ENCODE measurements around the gene FBXO21. TPM values are rescaled to one million over a fixed set of nuclear protein-coding genes. Genes with fewer than 3 reads are reported as not detected.
"Not testable (repeated sequence)": the region's sequence is repeated elsewhere in the genome, so short reads cannot be mapped to it uniquely, and the experiment has no call there.

FBXO21 gene
- total RNA-seq, 1 donor from 2014 or later = 41.4 TPM

- ATAC-seq; H3K27ac ChIP-seq; H3K4me3 ChIP-seq; DNase-seq; intact Hi-C loops (cut with DNase I); H3K4me1 ChIP-seq; H3K27me3 ChIP-seq; H3K36me3 ChIP-seq; H3K9me3 ChIP-seq: not testable (repeated sequence)
These were observed 4.8 kb upstream of the FBXO21 start for GRCh38 chr12:117195027-117195426.

- peaks cover 4% of the 10 kb centered on the region for H3K4me1 ChIP-seq
- intact Hi-C loops (cut with DNase I) = no loop called here
- DNase-seq (no peak), ATAC-seq (no peak)
- TF ChIP-seq, protein P1, sequence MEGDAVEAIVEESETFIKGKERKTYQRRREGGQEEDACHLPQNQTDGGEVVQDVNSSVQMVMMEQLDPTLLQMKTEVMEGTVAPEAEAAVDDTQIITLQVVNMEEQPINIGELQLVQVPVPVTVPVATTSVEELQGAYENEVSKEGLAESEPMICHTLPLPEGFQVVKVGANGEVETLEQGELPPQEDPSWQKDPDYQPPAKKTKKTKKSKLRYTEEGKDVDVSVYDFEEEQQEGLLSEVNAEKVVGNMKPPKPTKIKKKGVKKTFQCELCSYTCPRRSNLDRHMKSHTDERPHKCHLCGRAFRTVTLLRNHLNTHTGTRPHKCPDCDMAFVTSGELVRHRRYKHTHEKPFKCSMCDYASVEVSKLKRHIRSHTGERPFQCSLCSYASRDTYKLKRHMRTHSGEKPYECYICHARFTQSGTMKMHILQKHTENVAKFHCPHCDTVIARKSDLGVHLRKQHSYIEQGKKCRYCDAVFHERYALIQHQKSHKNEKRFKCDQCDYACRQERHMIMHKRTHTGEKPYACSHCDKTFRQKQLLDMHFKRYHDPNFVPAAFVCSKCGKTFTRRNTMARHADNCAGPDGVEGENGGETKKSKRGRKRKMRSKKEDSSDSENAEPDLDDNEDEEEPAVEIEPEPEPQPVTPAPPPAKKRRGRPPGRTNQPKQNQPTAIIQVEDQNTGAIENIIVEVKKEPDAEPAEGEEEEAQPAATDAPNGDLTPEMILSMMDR (IDR thresholded peaks at IDR 0.05) = no peak
- H3K9me3 ChIP-seq = no peaks in the 10 kb centered on the region
- no peaks in the 10 kb centered on the region for H3K36me3 ChIP-seq
- H3K4me3 ChIP-seq = no peak overlapping the region
- no peak overlapping the region for H3K27ac ChIP-seq
- no peaks in the 10 kb centered on the region for H3K27me3 ChIP-seq
These were observed 3.6 kb upstream of the FBXO21 start for GRCh38 chr12:117193903-117194302.

GRCh38 chr12:117192581-117192980, 2.3 kb upstream of the FBXO21 start:
- H3K27ac ChIP-seq; H3K36me3 ChIP-seq; intact Hi-C loops (cut with DNase I); H3K4me1 ChIP-seq; ATAC-seq; DNase-seq; H3K9me3 ChIP-seq; H3K27me3 ChIP-seq; H3K4me3 ChIP-seq: not testable (repeated sequence)

DNA sequence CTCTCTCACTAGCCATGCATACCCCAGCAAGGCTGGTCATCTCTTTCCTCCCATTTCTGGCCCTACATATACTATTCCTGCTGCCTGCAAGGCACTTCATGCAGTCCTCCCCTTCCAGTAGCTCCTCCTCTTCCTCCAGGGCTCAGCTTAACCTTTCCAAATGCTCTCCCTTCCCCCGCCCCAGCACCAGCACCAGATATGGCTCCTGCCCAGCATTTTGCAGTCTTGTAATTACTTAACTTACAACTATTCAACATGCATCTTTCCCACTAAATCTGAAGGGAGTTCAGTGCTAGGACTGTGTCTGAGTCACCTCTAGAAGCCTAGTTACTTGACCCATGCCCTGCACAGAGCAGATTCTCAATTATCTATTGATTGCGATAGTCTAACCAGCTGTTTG, 1.8 kb upstream of the FBXO21 start:
- H3K9me3 ChIP-seq = no peaks in the 10 kb centered on the region
- no peak overlapping the region for H3K4me3 ChIP-seq
- TF ChIP-seq, protein P1 (IDR thresholded peaks at IDR 0.05) = no peak
- no peak for ATAC-seq
- no peak overlapping the region for H3K27ac ChIP-seq
- intact Hi-C loops (cut with DNase I) = no loop called here
- no peak for DNase-seq
- peaks cover 7% of the 10 kb centered on the region for H3K4me1 ChIP-seq
- H3K27me3 ChIP-seq = no peaks in the 10 kb centered on the region
- H3K36me3 ChIP-seq = no peaks in the 10 kb centered on the region

GRCh38 chr12:117189725-117190209, 503 bp downstream of the FBXO21 start:
- TF ChIP-seq, protein P1 (IDR thresholded peaks at IDR 0.05) = no peak
- Histone ChIP-seq H3K27me3 (no peaks in the 10 kb centered on the region), H3K36me3 (peaks cover 16% of the 10 kb centered on the region), H3K27ac (peak overlapping the region; percentile 80), H3K9me3 (no peaks in the 10 kb centered on the region), H3K4me3 (peak overlapping the region; percentile 83), H3K4me1 (peaks cover 11% of the 10 kb centered on the region)
- DNase-seq (peak; percentile 69), ATAC-seq (peak; percentile 10)
- intact Hi-C loops (cut with DNase I) = no loop called here

DNA sequence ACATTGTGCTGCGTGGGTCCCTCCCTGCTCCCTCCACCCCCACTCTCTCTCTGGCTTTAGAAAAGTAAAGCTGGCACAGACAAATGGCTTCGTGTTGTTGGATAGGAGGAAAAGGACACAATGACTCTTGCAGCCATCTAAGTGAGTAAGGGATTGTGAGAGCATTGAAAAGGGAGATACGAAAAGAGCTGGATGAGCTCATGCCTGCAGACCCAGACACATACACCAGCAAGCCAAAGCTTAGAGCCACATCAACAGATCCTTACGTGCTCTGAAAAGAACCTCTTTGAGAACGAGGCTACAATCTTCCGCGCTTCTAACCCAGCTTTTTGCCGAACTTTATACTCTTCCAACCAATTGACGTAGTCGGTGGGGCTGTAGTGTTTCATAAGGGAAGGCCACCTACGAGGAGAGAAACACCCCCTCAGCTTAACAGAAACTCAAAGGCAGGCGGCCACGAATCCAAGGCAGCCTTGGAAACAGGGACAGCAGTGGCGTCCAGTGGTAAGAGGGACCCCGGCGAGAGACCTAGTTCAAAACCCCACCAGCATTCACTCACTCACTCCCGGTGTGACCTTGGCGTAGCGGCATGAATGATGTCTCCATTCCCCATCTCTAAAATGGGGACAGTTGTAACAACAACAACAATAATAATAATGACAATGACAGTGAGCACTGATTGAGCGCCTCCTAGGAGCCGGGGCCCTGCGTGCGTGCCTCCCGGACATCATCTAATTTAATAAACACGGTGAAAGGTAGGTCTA, 1.1 kb downstream of the FBXO21 start:
- DNase-seq (no peak), ATAC-seq (no peak)
- peaks cover 11% of the 10 kb centered on the region for H3K4me1 ChIP-seq
- no peaks in the 10 kb centered on the region for H3K27me3 ChIP-seq
- peaks cover 23% of the 10 kb centered on the region for H3K36me3 ChIP-seq
- peak overlapping the region; percentile 83 for H3K4me3 ChIP-seq
- TF ChIP-seq, protein P1 (IDR thresholded peaks at IDR 0.05) = no peak
- intact Hi-C loops (cut with DNase I) = no loop called here
- H3K27ac ChIP-seq = peak overlapping the region; percentile 58
- H3K9me3 ChIP-seq = no peaks in the 10 kb centered on the region
